GM12878 (cell line): ENCODE results near the gene CWC27.

Source experiments
- BHLHE40 ChIP-seq, 2 experiments: fragments of 450-650 bp in 1 of 2; IDR thresholded peaks; 2 replicates each; pipeline ENCODE4 v1.6.1; 2011 to 2017; ENCODE audit warnings: low read depth in 2 of 2, borderline replicate concordance in 1 of 2, improper control_type of control experiment in 1 of 2, low read length in 1 of 2, mild to moderate bottlenecking in 1 of 2
- CREM ChIP-seq: IDR thresholded peaks from 2 replicates; pipeline ENCODE4 v1.6.1; 2014; ENCODE audit warnings: antibody characterized with exemption, low read depth
- CTCF ChIP-seq, 3 experiments: IDR thresholded peaks in 2 of 3; conservative IDR thresholded peaks in 1 of 3; 2 replicates each; pipeline ENCODE4 v1.5.1; 2011; ENCODE audit warnings: low read depth in 3 of 3, low read length in 3 of 3, mild to moderate bottlenecking in 3 of 3, control low read depth in 2 of 3, moderate library complexity in 2 of 3, inconsistent platforms in 1 of 3, mixed read lengths in 1 of 3; ENCODE audit not compliant: control insufficient read depth in 2 of 3, insufficient read depth in 1 of 3; ENCODE audit errors: extremely low read depth in 1 of 3
- IKZF1 ChIP-seq: fragments of 450-650 bp; conservative IDR thresholded peaks from 2 replicates; pipeline ENCODE4 v1.6.1; 2017; ENCODE audit warnings: antibody characterized with exemption, mild to moderate bottlenecking
- NFYB ChIP-seq: IDR thresholded peaks from 2 replicates; pipeline ENCODE4 v1.6.1; 2011; ENCODE audit warnings: low read depth, mild to moderate bottlenecking, low read length, improper control_type of control experiment, moderate library complexity; ENCODE audit not compliant: insufficient read depth
- POLR2AphosphoS5 ChIP-seq: IDR thresholded peaks from 2 replicates; pipeline ENCODE4 v1.6.1; 2011; ENCODE audit warnings: mild to moderate bottlenecking, low read length, inconsistent platforms
- SMARCA5 ChIP-seq: fragments of 450-650 bp; IDR thresholded peaks from 2 replicates; pipeline ENCODE4 v1.6.1; 2017; ENCODE audit warnings: mild to moderate bottlenecking
- TCF12 ChIP-seq: IDR thresholded peaks from 2 replicates; pipeline ENCODE4 v1.6.1; 2011; ENCODE audit warnings: low read depth, mild to moderate bottlenecking, low read length
- TF ChIP-seq, protein P1 (sequence below): IDR thresholded peaks from 2 replicates; pipeline ENCODE4 v1.6.1; 2012; ENCODE audit warnings: mild to moderate bottlenecking, low read depth, low read length

GRCh38 chr5:64987768-64988167 lies 219.0 kb downstream of the CWC27 start:
- TF ChIP-seq POLR2AphosphoS5 (no peak), CREM (no peak), TCF12 (no peak), CTCF (IDR thresholded peaks at IDR 0.05 in 2 of 3, conservative IDR thresholded peaks at IDR 0.05 in 1 of 3; ENCODE audit: control insufficient read depth in 2 of 3, extremely low read depth in 1 of 3, insufficient read depth in 1 of 3, low read depth in 3 of 3, low read length in 3 of 3) (no peak), BHLHE40 (IDR thresholded peaks at IDR 0.05; ENCODE audit: borderline replicate concordance in 1 of 2, low read depth in 2 of 2, low read length in 1 of 2) (no peak), NFYB (no peak), SMARCA5 (no peak), IKZF1 (no peak)
- TF ChIP-seq, protein P1, sequence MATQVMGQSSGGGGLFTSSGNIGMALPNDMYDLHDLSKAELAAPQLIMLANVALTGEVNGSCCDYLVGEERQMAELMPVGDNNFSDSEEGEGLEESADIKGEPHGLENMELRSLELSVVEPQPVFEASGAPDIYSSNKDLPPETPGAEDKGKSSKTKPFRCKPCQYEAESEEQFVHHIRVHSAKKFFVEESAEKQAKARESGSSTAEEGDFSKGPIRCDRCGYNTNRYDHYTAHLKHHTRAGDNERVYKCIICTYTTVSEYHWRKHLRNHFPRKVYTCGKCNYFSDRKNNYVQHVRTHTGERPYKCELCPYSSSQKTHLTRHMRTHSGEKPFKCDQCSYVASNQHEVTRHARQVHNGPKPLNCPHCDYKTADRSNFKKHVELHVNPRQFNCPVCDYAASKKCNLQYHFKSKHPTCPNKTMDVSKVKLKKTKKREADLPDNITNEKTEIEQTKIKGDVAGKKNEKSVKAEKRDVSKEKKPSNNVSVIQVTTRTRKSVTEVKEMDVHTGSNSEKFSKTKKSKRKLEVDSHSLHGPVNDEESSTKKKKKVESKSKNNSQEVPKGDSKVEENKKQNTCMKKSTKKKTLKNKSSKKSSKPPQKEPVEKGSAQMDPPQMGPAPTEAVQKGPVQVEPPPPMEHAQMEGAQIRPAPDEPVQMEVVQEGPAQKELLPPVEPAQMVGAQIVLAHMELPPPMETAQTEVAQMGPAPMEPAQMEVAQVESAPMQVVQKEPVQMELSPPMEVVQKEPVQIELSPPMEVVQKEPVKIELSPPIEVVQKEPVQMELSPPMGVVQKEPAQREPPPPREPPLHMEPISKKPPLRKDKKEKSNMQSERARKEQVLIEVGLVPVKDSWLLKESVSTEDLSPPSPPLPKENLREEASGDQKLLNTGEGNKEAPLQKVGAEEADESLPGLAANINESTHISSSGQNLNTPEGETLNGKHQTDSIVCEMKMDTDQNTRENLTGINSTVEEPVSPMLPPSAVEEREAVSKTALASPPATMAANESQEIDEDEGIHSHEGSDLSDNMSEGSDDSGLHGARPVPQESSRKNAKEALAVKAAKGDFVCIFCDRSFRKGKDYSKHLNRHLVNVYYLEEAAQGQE: no peak
